ENCODE data around the gene CKAP4.

The CKAP4 gene

GRCh38 chr12:106274575-106275121 lies 26.8 kb upstream of the CKAP4 start:
- no peak for DNase-seq

DNA sequence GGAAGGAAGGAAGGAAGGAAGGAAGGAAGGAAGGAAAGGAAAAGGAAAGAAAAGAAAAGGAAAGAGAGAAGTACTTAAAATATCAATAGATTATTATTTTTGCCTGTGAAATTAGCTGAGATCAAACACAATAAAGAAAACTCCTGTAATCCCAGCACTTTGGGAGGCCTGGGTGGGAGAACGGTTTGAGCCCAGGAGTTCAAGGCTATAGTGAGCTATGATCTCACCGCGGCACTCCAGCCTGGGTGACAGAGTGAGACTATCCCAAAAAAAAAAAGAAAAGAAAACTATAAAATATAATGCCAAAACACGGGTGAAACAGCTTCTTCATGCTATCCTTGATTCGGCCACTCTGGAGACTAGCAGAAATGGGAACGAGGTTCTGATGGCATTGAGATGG lies 26.2 kb upstream of the CKAP4 start:
- DNase-seq: no peak

DNA sequence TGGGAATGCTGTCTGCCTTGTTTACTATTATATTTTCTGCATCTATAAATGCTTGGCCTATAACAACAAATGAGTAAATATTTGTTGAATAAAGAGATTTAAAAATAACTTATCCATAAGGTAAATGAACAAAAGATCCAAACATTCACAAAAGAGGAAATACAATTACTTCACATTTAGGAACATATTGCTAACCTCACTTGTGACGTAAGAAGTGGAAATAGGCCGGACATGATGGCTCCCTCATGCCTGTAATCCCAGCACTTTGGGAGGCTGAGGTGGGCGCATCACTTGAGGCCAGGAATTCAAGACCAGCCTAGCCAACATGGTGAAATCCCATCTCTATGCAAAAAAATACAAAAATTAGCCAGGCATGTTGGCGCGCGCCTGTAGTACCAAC lies 25.7 kb upstream of the CKAP4 start:
- DNase-seq: no peak

GRCh38 chr12:106271575-106272505 lies 24.0 kb upstream of the CKAP4 start:
- DNase-seq: no peak

- no peak for DNase-seq
Observed at GRCh38 chr12:106269150-106269771, 21.4 kb upstream of the CKAP4 start.

- no peak for DNase-seq
Observed at GRCh38 chr12:106267535-106267934, 19.7 kb upstream of the CKAP4 start.

GRCh38 chr12:106265116-106265515 lies 17.3 kb upstream of the CKAP4 start:
- no peak for DNase-seq

DNA sequence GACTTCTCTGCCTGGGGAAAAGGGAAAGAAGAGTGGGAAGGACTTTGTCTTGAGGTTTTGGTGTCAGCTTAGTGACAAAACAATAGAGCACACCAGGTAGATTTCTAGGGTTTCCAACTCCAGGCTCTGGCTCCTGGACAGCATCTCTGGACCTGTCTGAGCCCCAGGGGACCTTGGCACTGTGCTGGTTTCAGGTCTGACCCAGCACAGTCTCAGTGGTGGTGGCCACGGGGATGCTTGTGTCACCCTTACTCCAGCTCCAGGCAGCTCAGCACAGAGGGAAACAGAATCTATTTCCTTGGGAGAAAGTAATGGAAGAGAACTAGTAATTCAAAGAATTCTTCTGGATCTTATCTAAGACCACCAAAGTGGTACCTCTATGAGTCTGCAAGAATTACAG lies 11.1 kb upstream of the CKAP4 start:
- DNase-seq: no peak

GRCh38 chr12:106258226-106258625 lies 10.4 kb upstream of the CKAP4 start:
- no peak for DNase-seq

GRCh38 chr12:106256524-106256923 lies 8.7 kb upstream of the CKAP4 start:
- no peak for DNase-seq

GRCh38 chr12:106255952-106256351 lies 8.1 kb upstream of the CKAP4 start:
- no peak for DNase-seq

- DNase-seq: no peak
Observed at GRCh38 chr12:106255493-106255892, 7.7 kb upstream of the CKAP4 start.

GRCh38 chr12:106254724-106255123 lies 6.9 kb upstream of the CKAP4 start:
- no peak for DNase-seq

- no peak for DNase-seq
Observed at GRCh38 chr12:106251631-106252455, 4.0 kb upstream of the CKAP4 start.

DNA sequence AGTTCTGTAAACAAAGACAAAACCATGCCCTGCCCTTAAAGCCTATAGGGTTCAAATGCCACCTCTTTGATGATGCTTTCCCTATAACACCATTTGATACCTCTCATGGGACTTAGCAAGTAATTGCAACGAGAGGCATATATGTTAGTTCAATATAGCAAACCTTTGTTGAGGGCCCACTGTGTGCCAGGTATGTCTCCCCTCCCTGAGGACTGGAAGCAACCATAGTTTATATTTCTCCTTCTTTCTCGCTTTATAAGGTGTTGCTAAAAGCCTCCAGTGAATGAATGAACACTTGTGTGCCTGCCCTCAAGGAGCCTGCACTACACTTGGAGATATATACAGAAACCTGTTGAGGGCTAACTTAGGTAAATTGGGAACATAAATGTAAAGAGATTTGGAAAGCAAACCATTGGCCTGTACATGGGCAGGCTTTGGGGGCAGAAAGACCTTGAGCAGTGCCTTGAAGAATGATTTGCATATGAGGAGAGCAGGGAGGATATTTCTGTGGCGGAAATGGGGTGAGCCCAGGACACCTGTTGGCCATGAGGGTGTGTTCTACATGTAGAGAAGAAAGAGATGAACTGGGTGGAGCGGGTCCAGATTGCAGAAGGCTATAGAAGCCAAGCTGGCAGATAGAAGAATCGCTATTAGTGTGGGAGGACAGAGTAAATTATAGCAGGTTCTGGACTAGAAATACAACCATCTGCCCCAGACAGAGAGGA lies 1.8 kb upstream of the CKAP4 start:
- no peak for DNase-seq

- no peak for DNase-seq
Observed at GRCh38 chr12:106248846-106249371, 1.1 kb upstream of the CKAP4 start.

DNA sequence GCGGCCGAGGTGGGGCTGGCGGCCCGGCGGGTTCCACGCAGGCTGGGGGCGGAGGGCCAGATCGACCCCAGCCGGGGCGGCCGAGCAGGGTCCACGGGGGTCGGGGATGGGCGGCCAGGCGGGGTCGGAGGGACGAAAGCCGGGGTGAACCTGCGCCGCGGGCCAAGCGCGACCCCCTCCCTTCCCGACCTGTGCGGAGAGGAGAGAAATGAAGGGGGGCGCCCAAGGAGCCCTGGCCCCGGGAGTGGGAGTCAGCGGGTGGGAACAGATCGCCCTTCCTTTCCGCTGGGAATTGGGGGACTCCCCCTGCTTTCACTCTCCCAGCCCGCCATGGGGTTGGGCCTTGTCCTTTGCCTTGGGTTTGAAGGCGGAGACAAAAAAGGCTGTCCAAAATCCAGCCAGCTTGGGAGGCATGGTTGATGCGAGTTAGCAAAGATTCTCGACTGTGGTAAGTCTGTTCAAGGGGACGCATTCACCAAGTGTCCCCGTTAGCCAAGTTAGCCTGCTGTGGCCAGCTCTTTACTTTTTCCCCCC lies 559 bp upstream of the CKAP4 start:
- peak; percentile 24 for DNase-seq

GRCh38 chr12:106246891-106247673 lies 738 bp downstream of the CKAP4 start:
- DNase-seq: no peak

GRCh38 chr12:106245767-106246166 lies 2.1 kb downstream of the CKAP4 start:
- no peak for DNase-seq

GRCh38 chr12:106243620-106244019 lies 4.2 kb downstream of the CKAP4 start:
- DNase-seq: no peak

DNA sequence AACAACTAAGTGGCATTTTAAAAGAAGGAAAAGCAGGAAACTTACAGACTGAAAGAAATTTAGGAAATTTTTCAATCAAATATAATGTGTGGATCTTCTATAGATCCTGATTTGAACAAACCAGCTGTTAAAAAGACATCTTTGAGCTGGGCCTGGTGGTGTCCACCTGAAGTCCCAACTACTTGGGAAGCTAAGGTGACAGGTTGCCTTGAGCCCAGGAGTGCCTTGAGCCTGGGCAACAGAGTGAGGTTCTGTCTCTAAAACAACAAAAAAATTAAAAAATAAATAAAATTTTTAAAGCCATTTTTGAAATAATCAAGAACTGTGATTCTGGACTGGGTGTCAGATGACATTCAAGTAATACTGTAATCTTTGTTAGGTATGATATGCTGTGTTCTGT lies 7.0 kb downstream of the CKAP4 start:
- no peak for DNase-seq
